GM12878 (cell line): ENCODE data around the gene KRT38.

ENCODE experiments used
- CTCF ChIP-seq, 3 experiments: IDR thresholded peaks in 2 of 3; conservative IDR thresholded peaks in 1 of 3; 2 replicates each; pipeline ENCODE4 v1.5.1; 2011; ENCODE audit warnings: low read depth in 3 of 3, low read length in 3 of 3, mild to moderate bottlenecking in 3 of 3, control low read depth in 2 of 3, moderate library complexity in 2 of 3, inconsistent platforms in 1 of 3, mixed read lengths in 1 of 3; ENCODE audit not compliant: control insufficient read depth in 2 of 3, insufficient read depth in 1 of 3; ENCODE audit errors: extremely low read depth in 1 of 3
- HDAC2 ChIP-seq: fragments of 200-600 bp; sonication (generic); IDR thresholded peaks from 2 replicates; pipeline ENCODE4 v1.6.1; 2017
- NRF1 ChIP-seq: conservative IDR thresholded peaks from 2 replicates; pipeline ENCODE4 v1.6.1; 2011; ENCODE audit warnings: mild to moderate bottlenecking, low read depth, low read length, improper control_type of control experiment
- PKNOX1 ChIP-seq: fragments of 450-650 bp; IDR thresholded peaks from 2 replicates; pipeline ENCODE4 v1.6.1; 2016; ENCODE audit warnings: mild to moderate bottlenecking
- POLR2AphosphoS5 ChIP-seq: IDR thresholded peaks from 2 replicates; pipeline ENCODE4 v1.6.1; 2011; ENCODE audit warnings: mild to moderate bottlenecking, low read length, inconsistent platforms
- RAD51 ChIP-seq: fragments of 450-650 bp; IDR thresholded peaks from 2 replicates; pipeline ENCODE4 v1.6.1; 2016; ENCODE audit warnings: moderate library complexity, mild to moderate bottlenecking, inconsistent platforms
- REST ChIP-seq: IDR thresholded peaks from 2 replicates; pipeline ENCODE4 v1.6.1; 2012; ENCODE audit warnings: mild to moderate bottlenecking, low read depth, low read length
- RFX5 ChIP-seq: IDR thresholded peaks from 2 replicates; pipeline ENCODE4 v1.6.1; 2011; ENCODE audit warnings: low read depth, low read length, improper control_type of control experiment
- SIX5 ChIP-seq: IDR thresholded peaks from 2 replicates; pipeline ENCODE4 v1.6.1; 2011; ENCODE audit warnings: mild to moderate bottlenecking, low read depth, low read length, moderate library complexity; ENCODE audit not compliant: severe bottlenecking
- SREBF2 ChIP-seq: IDR thresholded peaks from 2 replicates; pipeline ENCODE4 v1.6.1; 2012; ENCODE audit warnings: mild to moderate bottlenecking, low read length
- YY1 ChIP-seq: IDR thresholded peaks from 2 replicates; pipeline ENCODE4 v1.6.1; 2011; ENCODE audit warnings: low read depth, mild to moderate bottlenecking, low read length

GRCh38 chr17:41386227-41386626 is 54.6 kb downstream of the KRT38 start:
- TF ChIP-seq RAD51 (no peak), HDAC2 (no peak), NRF1 (no peak), RFX5 (no peak), POLR2AphosphoS5 (no peak), SIX5 (no peak), CTCF (IDR thresholded peaks at IDR 0.05 in 2 of 3, conservative IDR thresholded peaks at IDR 0.05 in 1 of 3; ENCODE audit: control insufficient read depth in 2 of 3, extremely low read depth in 1 of 3, insufficient read depth in 1 of 3, low read depth in 3 of 3, low read length in 3 of 3) (no peak), YY1 (no peak), REST (no peak), SREBF2 (no peak), PKNOX1 (no peak)
